A549 (cell line): ENCODE results near the gene XBP1.

Source experiments
- CBX2 ChIP-seq: fragments of 200-600 bp; sonication (generic); IDR thresholded peaks from 2 replicates; pipeline ENCODE4 v1.6.1; 2016; ENCODE audit warnings: low read depth, mild to moderate bottlenecking, borderline replicate concordance
- CTCF ChIP-seq: fragments of >200 bp; sonication (Bioruptor Twin); formaldehyde crosslinking; IDR thresholded peaks from 3 replicates; pipeline ENCODE4 v1.5.1; 2016
- FOSB ChIP-seq: fragments of 250-450 bp; sonication (Bioruptor Pico); IDR thresholded peaks from 2 replicates; pipeline ENCODE4 v1.5.0; 2020; ENCODE audit warnings: mild to moderate bottlenecking, moderate library complexity
- HMGXB4 ChIP-seq: fragments of 250-450 bp; sonication (Bioruptor Pico); IDR thresholded peaks from 2 replicates; pipeline ENCODE4 v1.5.0; 2021; ENCODE audit warnings: mild to moderate bottlenecking, moderate library complexity, borderline replicate concordance
- MAX ChIP-seq: IDR thresholded peaks from 2 replicates; pipeline ENCODE4 v1.6.1; 2012
- MYC ChIP-seq: IDR thresholded peaks from 2 replicates; pipeline ENCODE4 v1.6.1; 2012; ENCODE audit warnings: mild to moderate bottlenecking, inconsistent platforms, low read length, improper control_type of control experiment, borderline replicate concordance
- POLR2A ChIP-seq: IDR thresholded peaks from 2 replicates; pipeline ENCODE4 v1.6.1; 2012; ENCODE audit warnings: mild to moderate bottlenecking, low read length
- RAD21 ChIP-seq, 2 experiments: fragments of >200 bp in 1 of 2; sonication (Bioruptor Twin) in 1 of 2; formaldehyde crosslinking in 1 of 2; IDR thresholded peaks in 1 of 2; conservative IDR thresholded peaks in 1 of 2; 2 replicates in 1 of 2; 3 replicates in 1 of 2; pipeline ENCODE4 v1.6.1; 2012 to 2018; ENCODE audit warnings: inconsistent platforms in 1 of 2
- RCOR1 ChIP-seq: fragments of 150-350 bp; IDR thresholded peaks from 2 replicates; pipeline ENCODE4 v1.6.1; 2014; ENCODE audit warnings: antibody characterized with exemption, low read length, low read depth
- REST ChIP-seq: fragments of 200-600 bp; sonication (generic); IDR thresholded peaks from 2 replicates; pipeline ENCODE4 v1.6.1; 2016; ENCODE audit warnings: antibody characterized with exemption, mild to moderate bottlenecking, moderate library complexity
- RNF2 ChIP-seq: fragments of 200-600 bp; sonication (generic); IDR thresholded peaks from 2 replicates; pipeline ENCODE4 v1.6.1; 2016; ENCODE audit warnings: low read depth, mild to moderate bottlenecking, antibody characterized with exemption, moderate library complexity, borderline replicate concordance
- TP53 ChIP-seq: fragments of 250-450 bp; sonication (Bioruptor Pico); IDR thresholded peaks from 2 replicates; pipeline ENCODE4 v1.5.0; 2021; ENCODE audit warnings: mild to moderate bottlenecking, moderate library complexity
- USF2 ChIP-seq: fragments of 450-650 bp; IDR thresholded peaks from 2 replicates; pipeline ENCODE4 v1.6.1; 2014; ENCODE audit warnings: antibody characterized with exemption

- no peak for TF ChIP-seq CTCF
- no peak for TF ChIP-seq RCOR1
- TF ChIP-seq REST, result no peak
- TF ChIP-seq RAD21 (conservative IDR thresholded peaks at IDR 0.05 in 1 of 2, IDR thresholded peaks at IDR 0.05 in 1 of 2), result no peak
- TF ChIP-seq POLR2A, result no peak
- TF ChIP-seq FOSB (CRISPR knock-in tag), result no peak
- TF ChIP-seq RNF2, result no peak
- no peak for TF ChIP-seq HMGXB4 (CRISPR knock-in tag)
- no peak for TF ChIP-seq USF2
- no peak for TF ChIP-seq CBX2
- no peak for TF ChIP-seq MAX
- no peak for TF ChIP-seq MYC
- TF ChIP-seq TP53 (CRISPR knock-in tag), result no peak
These were observed 38.6 kb upstream of the XBP1 start for GRCh38 chr22:28838971-28839370.
